ENCODE data around the gene SUGP1.

The SUGP1 gene

DNA sequence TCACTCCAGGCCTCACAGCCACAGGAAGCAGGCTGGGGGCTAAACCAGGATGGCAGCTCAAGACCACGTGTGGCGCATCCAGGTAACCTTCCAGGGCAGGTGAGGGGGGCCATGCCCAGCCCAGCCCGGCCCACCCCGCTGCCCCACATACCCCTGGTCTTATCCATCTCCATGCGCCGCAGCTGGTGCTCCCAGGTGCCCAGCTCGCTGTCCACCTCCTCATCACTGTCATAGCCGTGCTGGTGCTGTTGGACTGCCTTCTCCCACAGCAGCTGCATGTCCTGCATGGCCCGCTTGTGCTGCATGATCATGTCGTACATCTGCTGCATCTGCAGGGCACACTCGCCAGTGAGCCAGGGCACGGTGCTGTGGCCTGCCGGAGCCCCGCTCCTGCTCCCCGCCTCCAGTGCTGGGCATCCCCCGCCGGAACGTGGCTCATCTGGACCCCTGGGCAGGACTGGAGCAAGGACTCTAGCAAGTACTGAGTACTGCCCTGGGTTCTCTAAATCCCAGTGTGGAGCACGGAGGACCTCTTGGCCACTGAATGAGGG, 41.2 kb downstream of the SUGP1 start:
- in situ Hi-C loops (cut with MboI; ENCODE audit: low sequenced_read_pairs, unreplicated experiment): no loop called here

DNA sequence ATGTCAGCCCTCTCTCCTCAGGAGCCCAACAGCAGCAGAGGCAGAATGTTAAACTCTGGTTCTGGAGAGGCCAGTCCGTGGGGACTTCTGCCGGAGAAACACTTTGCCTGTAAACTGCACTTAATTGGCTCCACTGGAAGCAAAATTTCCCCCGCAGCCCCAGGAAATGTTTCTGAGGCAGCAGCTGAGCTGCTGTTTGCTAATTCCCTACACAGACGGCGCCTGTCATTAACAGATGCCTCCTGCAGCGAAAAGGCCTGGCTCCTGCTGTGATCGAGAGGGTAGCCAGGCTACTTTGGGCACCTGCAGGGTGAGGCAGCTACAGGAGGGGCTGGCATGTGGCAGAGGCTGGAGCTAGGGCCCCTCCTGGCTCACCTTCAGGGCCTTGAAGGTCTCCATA, 42.0 kb downstream of the SUGP1 start:
- in situ Hi-C loops (cut with MboI; ENCODE audit: low sequenced_read_pairs, unreplicated experiment): no loop called here
- TF ChIP-seq, protein P1, sequence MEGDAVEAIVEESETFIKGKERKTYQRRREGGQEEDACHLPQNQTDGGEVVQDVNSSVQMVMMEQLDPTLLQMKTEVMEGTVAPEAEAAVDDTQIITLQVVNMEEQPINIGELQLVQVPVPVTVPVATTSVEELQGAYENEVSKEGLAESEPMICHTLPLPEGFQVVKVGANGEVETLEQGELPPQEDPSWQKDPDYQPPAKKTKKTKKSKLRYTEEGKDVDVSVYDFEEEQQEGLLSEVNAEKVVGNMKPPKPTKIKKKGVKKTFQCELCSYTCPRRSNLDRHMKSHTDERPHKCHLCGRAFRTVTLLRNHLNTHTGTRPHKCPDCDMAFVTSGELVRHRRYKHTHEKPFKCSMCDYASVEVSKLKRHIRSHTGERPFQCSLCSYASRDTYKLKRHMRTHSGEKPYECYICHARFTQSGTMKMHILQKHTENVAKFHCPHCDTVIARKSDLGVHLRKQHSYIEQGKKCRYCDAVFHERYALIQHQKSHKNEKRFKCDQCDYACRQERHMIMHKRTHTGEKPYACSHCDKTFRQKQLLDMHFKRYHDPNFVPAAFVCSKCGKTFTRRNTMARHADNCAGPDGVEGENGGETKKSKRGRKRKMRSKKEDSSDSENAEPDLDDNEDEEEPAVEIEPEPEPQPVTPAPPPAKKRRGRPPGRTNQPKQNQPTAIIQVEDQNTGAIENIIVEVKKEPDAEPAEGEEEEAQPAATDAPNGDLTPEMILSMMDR (IDR thresholded peaks at IDR 0.05; ENCODE audit: borderline replicate concordance, control extremely low read depth, extremely low read depth, insufficient read depth, missing control alignments): no peak
- no peak for DNase-seq (ENCODE audit: low spot score)

More for the DNA sequence above, 41.2 kb downstream of the SUGP1 start:
- DNase-seq (ENCODE audit: low spot score): no peak
- TF ChIP-seq, protein P1 (IDR thresholded peaks at IDR 0.05; ENCODE audit: borderline replicate concordance, control extremely low read depth, extremely low read depth, insufficient read depth, missing control alignments): no peak

DNA sequence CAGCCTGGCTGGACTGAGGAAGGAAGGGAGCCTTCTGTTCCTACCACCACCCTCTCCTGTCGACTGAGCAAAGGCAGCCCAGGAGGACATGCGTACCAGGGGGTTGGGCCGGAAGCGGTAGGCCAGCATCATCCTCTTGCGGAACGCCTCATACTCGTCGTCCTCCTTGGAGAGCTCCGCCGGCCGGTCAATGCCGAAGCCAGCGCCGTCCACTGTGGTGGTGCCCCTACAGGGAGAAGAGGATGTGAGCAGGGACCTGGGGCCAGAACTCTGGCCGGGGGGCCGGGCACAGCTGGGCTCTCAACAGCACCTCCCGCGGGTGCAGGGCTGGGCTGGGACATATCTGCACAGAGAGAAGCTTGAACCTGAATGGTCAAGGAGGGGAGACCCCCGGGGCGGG, 43.5 kb downstream of the SUGP1 start:
- no peak for DNase-seq (ENCODE audit: low spot score)
- in situ Hi-C loops (cut with MboI; ENCODE audit: low sequenced_read_pairs, unreplicated experiment): no loop called here
- TF ChIP-seq, protein P1 (IDR thresholded peaks at IDR 0.05; ENCODE audit: borderline replicate concordance, control extremely low read depth, extremely low read depth, insufficient read depth, missing control alignments): no peak

DNA sequence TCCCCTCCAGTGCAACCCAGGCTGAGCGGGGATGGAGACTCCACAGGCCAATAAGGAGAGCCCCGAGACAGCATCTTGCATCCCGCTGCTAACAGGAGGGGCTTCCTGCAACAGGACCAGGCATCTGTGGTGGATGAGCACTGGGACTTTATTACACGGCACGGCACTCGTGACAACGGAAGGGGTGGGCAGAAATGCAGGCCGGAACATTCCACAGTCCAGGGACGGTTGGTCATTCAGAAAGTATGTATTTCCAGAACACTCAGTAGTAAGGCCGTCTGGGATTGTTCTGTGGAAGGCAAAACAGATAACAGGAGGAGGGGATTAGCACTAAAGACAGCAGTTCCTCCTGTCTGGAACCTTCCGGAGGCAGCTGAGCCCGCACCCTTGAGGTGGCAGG, 43.9 kb downstream of the SUGP1 start:
- in situ Hi-C loops (cut with MboI; ENCODE audit: low sequenced_read_pairs, unreplicated experiment): no loop called here
- DNase-seq (ENCODE audit: low spot score): no peak
- TF ChIP-seq, protein P1 (IDR thresholded peaks at IDR 0.05; ENCODE audit: borderline replicate concordance, control extremely low read depth, extremely low read depth, insufficient read depth, missing control alignments): no peak

DNA sequence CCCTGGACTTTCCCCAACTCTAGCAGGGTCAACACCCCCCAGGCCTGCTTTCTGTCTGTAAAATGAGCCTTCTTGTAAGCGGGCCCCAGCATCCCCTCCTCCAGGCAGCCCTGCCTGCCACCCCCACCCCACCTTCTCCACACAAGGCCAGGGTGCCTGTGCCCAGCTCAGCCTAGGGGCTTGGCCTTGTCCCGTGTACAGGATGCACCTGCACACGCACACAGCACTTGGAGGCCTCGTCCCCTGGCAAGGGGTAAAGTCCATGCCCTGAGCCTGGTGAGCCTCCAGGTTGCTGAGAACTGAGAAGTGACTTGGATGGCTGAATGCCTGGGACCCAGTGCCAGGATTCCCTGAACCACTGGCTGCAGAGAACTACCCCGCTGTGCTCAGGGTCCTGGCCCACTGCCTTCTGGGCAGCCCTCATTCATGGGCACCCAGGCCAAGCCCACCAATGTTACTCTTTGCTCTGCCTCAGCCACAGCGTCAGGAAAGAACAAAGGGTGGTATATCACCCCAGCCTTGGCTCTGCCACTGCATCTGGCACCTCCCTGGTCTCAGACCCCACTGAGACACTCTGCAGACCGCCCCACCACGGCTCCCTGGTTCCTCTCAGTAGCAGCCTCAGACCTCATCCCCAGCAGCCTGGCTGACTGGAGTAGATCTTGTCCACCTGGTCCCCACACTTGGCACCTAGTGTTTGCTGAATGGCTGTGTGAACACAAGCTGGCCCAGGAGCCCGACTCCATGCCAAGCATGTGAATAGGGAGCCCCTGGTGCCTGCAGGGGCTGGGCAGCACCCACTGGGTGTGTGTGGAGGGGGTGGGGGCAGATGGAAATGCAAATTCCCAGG, 45.4 kb downstream of the SUGP1 start:
- in situ Hi-C loops (cut with MboI; ENCODE audit: low sequenced_read_pairs, unreplicated experiment): no loop called here
- TF ChIP-seq, protein P1 (IDR thresholded peaks at IDR 0.05; ENCODE audit: borderline replicate concordance, control extremely low read depth, extremely low read depth, insufficient read depth, missing control alignments): no peak
- DNase-seq (ENCODE audit: low spot score): no peak

DNA sequence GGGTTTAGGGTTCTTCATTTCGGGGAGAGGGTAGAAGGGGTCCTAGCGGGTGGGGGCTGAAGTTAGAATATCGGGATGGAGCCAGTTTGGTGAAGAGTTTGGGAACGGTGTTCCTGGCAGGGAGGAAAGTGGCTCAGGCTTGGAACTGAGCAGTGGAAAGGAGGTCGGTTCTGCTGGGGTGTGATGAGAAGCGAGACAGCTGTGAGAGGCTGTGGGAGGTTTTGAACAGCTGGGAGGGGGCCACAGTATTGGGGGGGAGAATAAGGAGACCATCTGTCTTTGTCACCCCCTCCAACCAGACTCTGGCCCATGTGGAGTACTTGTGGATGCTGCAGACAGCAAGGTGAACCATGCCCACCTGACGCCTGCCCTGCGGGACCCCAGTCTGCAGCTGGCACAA, 46.2 kb downstream of the SUGP1 start:
- TF ChIP-seq, protein P1 (IDR thresholded peaks at IDR 0.05; ENCODE audit: borderline replicate concordance, control extremely low read depth, extremely low read depth, insufficient read depth, missing control alignments): no peak
- DNase-seq (ENCODE audit: low spot score): no peak

More for the DNA sequence above, 46.2 kb downstream of the SUGP1 start:
- in situ Hi-C loops (cut with MboI; ENCODE audit: low sequenced_read_pairs, unreplicated experiment): no loop called here
